Stimulated activated CD8-positive, alpha-beta memory T cell treated with anti-CD3 and anti-CD28 coated beads, Interleukin-7, amount 100 ng/mL, for 48 hours (primary cell): ENCODE data around the gene LITAFD.
"Not testable (repeated sequence)": the region's sequence is repeated elsewhere in the genome, so short reads cannot be mapped to it uniquely, and the experiment has no call there.

ENCODE experiments used
- DNase-seq, 2 donors: peaks; one replicate each; pipeline ENCODE4 v3.0.0-alpha.2; 2020; ENCODE audit warnings: low read depth in 1 of 2; ENCODE audit errors: extremely low read depth in 1 of 2

Gene LITAFD

GRCh38 chr16:8882041-8882617, at the start of gene LITAFD:
LITAFD (plus strand) TSS chr16:8882351; CDS start chr16:8884356, 2,005 bp downstream.
- no peak for DNase-seq

- no peak for DNase-seq
These were observed 49.4 kb upstream of the LITAFD start for GRCh38 chr16:8832717-8833105.

GRCh38 chr16:8836797-8837196, 45.4 kb upstream of the LITAFD start:
- not testable (repeated sequence) for DNase-seq

GRCh38 chr16:8837594-8837993, 44.6 kb upstream of the LITAFD start:
- not testable (repeated sequence) for DNase-seq

GRCh38 chr16:8842016-8842415, 40.1 kb upstream of the LITAFD start:
- DNase-seq, result not testable (repeated sequence)

GRCh38 chr16:8843296-8843695, 38.9 kb upstream of the LITAFD start:
- not testable (repeated sequence) for DNase-seq

GRCh38 chr16:8845699-8846298, 36.4 kb upstream of the LITAFD start:
- DNase-seq, result no peak

GRCh38 chr16:8846401-8846932, 35.7 kb upstream of the LITAFD start:
- no peak for DNase-seq

- no peak for DNase-seq
These were observed 35.0 kb upstream of the LITAFD start for GRCh38 chr16:8847145-8847544.

GRCh38 chr16:8847623-8848022, 34.5 kb upstream of the LITAFD start:
- no peak for DNase-seq

- DNase-seq, result no peak
These were observed 33.8 kb upstream of the LITAFD start for GRCh38 chr16:8848231-8848938.

- no peak for DNase-seq
These were observed 33.2 kb upstream of the LITAFD start for GRCh38 chr16:8848939-8849391.

GRCh38 chr16:8849411-8850011, 32.6 kb upstream of the LITAFD start:
- DNase-seq, result no peak

GRCh38 chr16:8850279-8850885, 31.8 kb upstream of the LITAFD start:
- no peak for DNase-seq

- no peak for DNase-seq
These were observed 30.3 kb upstream of the LITAFD start for GRCh38 chr16:8851761-8852403.

GRCh38 chr16:8852534-8852933, 29.6 kb upstream of the LITAFD start:
- DNase-seq, result no peak

- no peak for DNase-seq
These were observed 29.0 kb upstream of the LITAFD start for GRCh38 chr16:8853150-8853549.

GRCh38 chr16:8853611-8854010, 28.5 kb upstream of the LITAFD start:
- DNase-seq, result no peak

- DNase-seq, result no peak
These were observed 27.7 kb upstream of the LITAFD start for GRCh38 chr16:8854298-8854948.
